ENCODE data around the gene SAMD14.

Gene SAMD14

GRCh38 chr17:50130559-50131305 is 772 bp upstream of the SAMD14 start:
- peak; percentile 18 for DNase-seq

- no peak for DNase-seq
Measured at GRCh38 chr17:50129353-50129727, 620 bp downstream of the SAMD14 start.

- DNase-seq = no peak
Measured at GRCh38 chr17:50128441-50129352, 1.3 kb downstream of the SAMD14 start.

- DNase-seq = no peak
Measured at GRCh38 chr17:50127697-50128361, 2.1 kb downstream of the SAMD14 start.

GRCh38 chr17:50125420-50125997 is 4.5 kb downstream of the SAMD14 start:
- no peak for DNase-seq

GRCh38 chr17:50123649-50124349 is 6.2 kb downstream of the SAMD14 start:
- no peak for DNase-seq

- DNase-seq = no peak
Measured at GRCh38 chr17:50122945-50123344, 7.0 kb downstream of the SAMD14 start.

GRCh38 chr17:50120475-50121253 is 9.3 kb downstream of the SAMD14 start:
- no peak for DNase-seq

GRCh38 chr17:50118828-50119218 is 11.1 kb downstream of the SAMD14 start:
- no peak for DNase-seq

- no peak for DNase-seq
Measured at GRCh38 chr17:50118076-50118827, 11.7 kb downstream of the SAMD14 start.

- DNase-seq = peak; percentile 66
Measured at GRCh38 chr17:50117202-50118051, 12.5 kb downstream of the SAMD14 start.

- no peak for DNase-seq
Measured at GRCh38 chr17:50115756-50116155, 14.2 kb downstream of the SAMD14 start.

- DNase-seq = peak; percentile 66
Measured at GRCh38 chr17:50114849-50115357, 15.1 kb downstream of the SAMD14 start.

GRCh38 chr17:50114401-50114800 is 15.6 kb downstream of the SAMD14 start:
- DNase-seq = no peak

GRCh38 chr17:50113624-50114320 is 16.2 kb downstream of the SAMD14 start:
- no peak for DNase-seq

- DNase-seq = no peak
Measured at GRCh38 chr17:50112694-50113093, 17.3 kb downstream of the SAMD14 start.

- DNase-seq = no peak
Measured at GRCh38 chr17:50111673-50112655, 18.0 kb downstream of the SAMD14 start.

Measured in CD4-positive, alpha-beta T cell treated with Interleukin-21 for 1 hour (primary cell).